ENCODE measurements around the gene POLE. TPM values are rescaled to one million over a fixed set of nuclear protein-coding genes. Genes with fewer than 3 reads are reported as not detected.

Gene POLE
- total and polyA plus RNA-seq, 8 donors: 29.2 to 60.5 (median 56.0) TPM

GRCh38 chr12:132593938-132594358 lies 93.2 kb downstream of the POLE start:
- Histone ChIP-seq H3K9me3 (no peaks in the 10 kb centered on the region), H3K27ac (peak overlapping the region in 1 of 2 donors; percentile 33), H3K4me3 (no peak overlapping the region), H3K4me1 (peaks cover 5 to 7% of the 10 kb centered on the region in 2 donors), H3K27me3 (peaks cover 0 to 6% of the 10 kb centered on the region in 2 donors), H3K36me3 (no peaks in the 10 kb centered on the region)
- peak; percentile 81 to 95 (median 90) for DNase-seq
- peak; percentile 99 for ATAC-seq
- no peak for TF ChIP-seq CTCF (IDR thresholded peaks at IDR 0.05)
- intact Hi-C loops (cut with DNase I): no loop called here

GRCh38 chr12:132593521-132593920 lies 93.6 kb downstream of the POLE start:
- Histone ChIP-seq H3K4me3 (no peak overlapping the region), H3K9me3 (no peaks in the 10 kb centered on the region), H3K27me3 (peaks cover 0 to 2% of the 10 kb centered on the region in 2 donors), H3K36me3 (no peaks in the 10 kb centered on the region), H3K4me1 (peaks cover under 1 to 3% of the 10 kb centered on the region in 2 donors), H3K27ac (peak overlapping the region in 1 of 2 donors; percentile 33)
- ATAC-seq (no peak), DNase-seq (peak in 1 of 4 donors; percentile 72)
- intact Hi-C loops (cut with DNase I): no loop called here
- TF ChIP-seq CTCF (IDR thresholded peaks at IDR 0.05): no peak

GRCh38 chr12:132593071-132593470 lies 94.1 kb downstream of the POLE start:
- H3K4me3 ChIP-seq: no peak overlapping the region
- no peak overlapping the region for H3K27ac ChIP-seq
- no peaks in the 10 kb centered on the region for H3K27me3 ChIP-seq
- TF ChIP-seq CTCF (IDR thresholded peaks at IDR 0.05): no peak
- intact Hi-C loops (cut with DNase I): no loop called here
- no peaks in the 10 kb centered on the region for H3K36me3 ChIP-seq
- peaks cover 0 to 3% of the 10 kb centered on the region in 2 donors for H3K4me1 ChIP-seq
- DNase-seq: peak in 1 of 4 donors; percentile 75
- no peak for ATAC-seq
- no peaks in the 10 kb centered on the region for H3K9me3 ChIP-seq

DNA sequence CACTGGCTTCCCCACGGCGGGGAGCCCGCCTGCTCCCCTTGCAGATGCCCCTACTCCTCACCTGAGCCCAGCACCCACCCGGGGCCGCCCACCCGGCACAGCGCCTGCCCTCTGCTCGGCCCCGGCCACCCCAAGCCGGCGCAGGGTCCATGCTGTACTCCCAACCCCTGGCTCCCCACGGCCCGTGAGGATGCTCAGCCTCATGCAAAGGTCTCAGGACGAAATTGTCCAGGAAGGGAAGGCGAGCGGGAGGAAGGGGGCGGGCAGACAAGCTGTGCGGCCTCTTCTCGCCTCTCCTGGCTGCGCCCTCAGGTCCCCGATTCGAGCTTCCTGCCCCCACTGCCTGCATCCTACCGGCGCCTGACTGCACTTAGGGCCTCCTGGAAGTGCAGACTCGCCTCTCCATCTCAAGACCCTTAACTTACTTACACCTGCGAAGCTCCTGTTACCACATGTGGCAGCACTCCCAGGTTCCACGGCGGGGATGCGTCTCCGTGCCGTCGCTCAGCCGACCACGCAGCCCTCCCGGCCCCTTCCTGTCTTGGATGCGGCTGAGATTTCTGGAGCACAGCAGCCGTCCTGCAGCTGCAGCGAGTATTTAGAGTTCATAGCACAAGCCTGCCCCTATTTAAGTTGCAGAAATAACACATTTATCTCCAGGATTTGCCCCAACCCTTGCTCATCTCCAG lies 94.7 kb downstream of the POLE start:
- Histone ChIP-seq H3K4me3 (no peak overlapping the region), H3K27me3 (no peaks in the 10 kb centered on the region), H3K36me3 (no peaks in the 10 kb centered on the region), H3K9me3 (no peaks in the 10 kb centered on the region), H3K27ac (no peak overlapping the region), H3K4me1 (peaks cover 0 to 3% of the 10 kb centered on the region in 2 donors)
- ATAC-seq: no peak
- DNase-seq: peak in 1 of 4 donors; percentile 70
- no peak for TF ChIP-seq CTCF (IDR thresholded peaks at IDR 0.05)
- intact Hi-C loops (cut with DNase I): no loop called here

DNA sequence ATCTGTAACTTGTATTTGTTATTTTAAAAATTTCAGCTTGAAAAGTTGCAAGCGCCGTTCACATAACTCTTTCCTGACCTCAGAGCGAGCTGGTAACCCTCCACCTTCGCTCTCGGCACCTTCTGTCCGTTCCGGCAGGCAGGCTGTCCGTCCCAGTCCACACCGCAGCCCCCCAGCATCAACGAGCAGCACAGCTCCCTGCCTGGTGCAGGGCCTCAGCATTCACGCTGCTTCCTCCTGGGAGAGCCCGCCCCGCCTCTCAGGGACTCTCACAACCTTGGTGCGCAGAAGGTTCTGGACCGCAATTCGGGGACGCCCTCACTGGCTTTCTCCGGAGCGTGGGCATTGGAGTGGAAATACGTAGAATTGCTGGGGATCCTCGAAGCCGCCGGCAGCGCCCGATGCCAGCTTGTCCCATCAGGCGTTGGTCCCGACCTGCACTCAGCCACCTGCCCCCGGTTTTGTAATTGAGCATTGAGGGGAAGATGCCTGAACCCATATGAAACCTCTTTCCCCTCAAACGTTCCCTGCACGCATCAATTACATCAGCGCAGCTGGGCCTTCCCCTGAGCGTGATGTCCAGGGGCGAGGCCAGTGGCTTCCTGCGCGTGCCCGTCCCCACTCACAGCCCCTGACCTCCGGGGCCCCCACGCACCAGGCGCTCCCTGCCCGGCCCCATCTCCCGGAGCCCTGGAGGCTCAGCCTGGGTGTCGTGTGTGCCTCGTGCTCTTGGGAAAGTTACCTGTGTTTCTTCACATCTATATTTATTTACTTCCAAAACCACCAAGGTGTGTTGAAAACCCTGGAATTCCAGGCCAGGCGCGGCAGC lies 95.8 kb downstream of the POLE start:
- Histone ChIP-seq H3K27ac (no peak overlapping the region), H3K9me3 (no peaks in the 10 kb centered on the region), H3K36me3 (no peaks in the 10 kb centered on the region), H3K4me1 (peaks cover 0 to 3% of the 10 kb centered on the region in 2 donors), H3K4me3 (no peak overlapping the region), H3K27me3 (no peaks in the 10 kb centered on the region)
- ATAC-seq: no peak
- DNase-seq: peak in 1 of 4 donors; percentile 76
- TF ChIP-seq CTCF (IDR thresholded peaks at IDR 0.05): no peak
- intact Hi-C loops (cut with DNase I): no loop called here
